Upper lobe of left lung (tissue), 4 donors: ENCODE data around the gene PRKCE.

Source experiments
- CTCF ChIP-seq, 6 experiments: fragments of 450-650 bp in 4 of 6; fragments of 200-600 bp in 2 of 6; sonication (generic) in 2 of 6; IDR thresholded peaks; one replicate each; pipeline ENCODE4 v1.5.1; 2016 to 2019; ENCODE audit warnings: antibody characterized with exemption in 6 of 6
- EP300 ChIP-seq, 4 donors: sonication (generic); formaldehyde crosslinking; IDR thresholded peaks; one replicate each; pipeline ENCODE4 v1.5.1; 2017; ENCODE audit warnings: antibody characterized with exemption in 4 of 4, control low read depth in 2 of 4
- POLR2A ChIP-seq, 4 donors: fragments of 450-650 bp; IDR thresholded peaks; one replicate each; pipeline ENCODE4 v1.5.1; 2016 to 2017; ENCODE audit warnings: antibody characterized with exemption in 4 of 4, mild to moderate bottlenecking in 2 of 4
- POLR2AphosphoS5 ChIP-seq, 2 donors: sonication (generic); formaldehyde crosslinking; IDR thresholded peaks; one replicate each; pipeline ENCODE4 v1.5.1; 2017; ENCODE audit warnings: antibody characterized with exemption in 2 of 2

- no peak for TF ChIP-seq POLR2AphosphoS5 (IDR thresholded peaks at IDR 0.05)
- no peak for TF ChIP-seq CTCF (IDR thresholded peaks at IDR 0.05)
- no peak for TF ChIP-seq POLR2A (IDR thresholded peaks at IDR 0.05)
- no peak for TF ChIP-seq EP300 (IDR thresholded peaks at IDR 0.05)
Measured at GRCh38 chr2:45616658-45617411, 34.6 kb upstream of the PRKCE start.
